ENCODE measurements around the gene STING1. TPM values are rescaled to one million over a fixed set of nuclear protein-coding genes. Genes with fewer than 3 reads are reported as not detected.
A peak's percentile ranks its signal among the peaks of the same experiment; 100 is the strongest.
"Not testable (repeated sequence)": the region's sequence is repeated elsewhere in the genome, so short reads cannot be mapped to it uniquely, and the experiment has no call there.

The STING1 gene
- total and polyA plus RNA-seq, 8 donors, result 6.1 to 23.7 (median 11.6) TPM

- H3K4me1 ChIP-seq, result peaks cover 0 to 12% (median 12%) of the 10 kb centered on the region in 4 donors
- peak; percentile 96 to 97 for DNase-seq
- no peaks in the 10 kb centered on the region for H3K9me3 ChIP-seq
- TF ChIP-seq POLR2A (IDR thresholded peaks at IDR 0.05) (no peak), EP300 (IDR thresholded peaks at IDR 0.05) (no peak), POLR2AphosphoS5 (IDR thresholded peaks at IDR 0.05) (peak; percentile 88 to 92 (median 88))
- TF ChIP-seq, protein P1, sequence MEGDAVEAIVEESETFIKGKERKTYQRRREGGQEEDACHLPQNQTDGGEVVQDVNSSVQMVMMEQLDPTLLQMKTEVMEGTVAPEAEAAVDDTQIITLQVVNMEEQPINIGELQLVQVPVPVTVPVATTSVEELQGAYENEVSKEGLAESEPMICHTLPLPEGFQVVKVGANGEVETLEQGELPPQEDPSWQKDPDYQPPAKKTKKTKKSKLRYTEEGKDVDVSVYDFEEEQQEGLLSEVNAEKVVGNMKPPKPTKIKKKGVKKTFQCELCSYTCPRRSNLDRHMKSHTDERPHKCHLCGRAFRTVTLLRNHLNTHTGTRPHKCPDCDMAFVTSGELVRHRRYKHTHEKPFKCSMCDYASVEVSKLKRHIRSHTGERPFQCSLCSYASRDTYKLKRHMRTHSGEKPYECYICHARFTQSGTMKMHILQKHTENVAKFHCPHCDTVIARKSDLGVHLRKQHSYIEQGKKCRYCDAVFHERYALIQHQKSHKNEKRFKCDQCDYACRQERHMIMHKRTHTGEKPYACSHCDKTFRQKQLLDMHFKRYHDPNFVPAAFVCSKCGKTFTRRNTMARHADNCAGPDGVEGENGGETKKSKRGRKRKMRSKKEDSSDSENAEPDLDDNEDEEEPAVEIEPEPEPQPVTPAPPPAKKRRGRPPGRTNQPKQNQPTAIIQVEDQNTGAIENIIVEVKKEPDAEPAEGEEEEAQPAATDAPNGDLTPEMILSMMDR (IDR thresholded peaks at IDR 0.05), result peak in 6 of 7 experiments; percentile 69 to 99 (median 95)
- no peaks in the 10 kb centered on the region for H3K27me3 ChIP-seq
- peak overlapping the region; percentile 75 to 91 (median 90) for H3K27ac ChIP-seq
- peak overlapping the region; percentile 45 to 56 (median 50) for H3K4me3 ChIP-seq
- intact Hi-C loops (cut with DNase I; ENCODE audit: low total_unique reads), result no loop called here
- no peaks in the 10 kb centered on the region for H3K36me3 ChIP-seq
- 4 to 10% (median 6%) methylated on average over 26 to 56 of the region's 56 CpGs for WGBS, 5 donors
These were observed 35.4 kb upstream of the STING1 start for GRCh38 chr5:139517683-139518564.

GRCh38 chr5:139514486-139514856, 31.9 kb upstream of the STING1 start:
- intact Hi-C loops (cut with DNase I; ENCODE audit: low total_unique reads), result loop anchor here (5.0 kb wide), 1 partner anchor 92 kb away; no protein-coding TSS in a partner anchor
- no peaks in the 10 kb centered on the region for H3K27me3 ChIP-seq
- H3K27ac ChIP-seq, result no peak overlapping the region
- H3K36me3 ChIP-seq, result no peaks in the 10 kb centered on the region
- no peaks in the 10 kb centered on the region for H3K9me3 ChIP-seq
- no peak overlapping the region for H3K4me3 ChIP-seq
- TF ChIP-seq POLR2AphosphoS5 (IDR thresholded peaks at IDR 0.05) (no peak), POLR2A (IDR thresholded peaks at IDR 0.05) (no peak), EP300 (IDR thresholded peaks at IDR 0.05) (no peak)
- TF ChIP-seq, protein P1 (IDR thresholded peaks at IDR 0.05), result no peak
- DNase-seq, result no peak
- WGBS, 5 donors, result 77 to 92% (median 83%) methylated on average over 1 to 2 of the region's 2 CpGs
- H3K4me1 ChIP-seq, result peaks cover 0 to 12% (median 12%) of the 10 kb centered on the region in 4 donors

- H3K4me1 ChIP-seq, result peaks cover 0 to 12% (median 12%) of the 10 kb centered on the region in 4 donors
- H3K36me3 ChIP-seq, result no peaks in the 10 kb centered on the region
- no peak for DNase-seq
- H3K9me3 ChIP-seq, result no peaks in the 10 kb centered on the region
- H3K27me3 ChIP-seq, result no peaks in the 10 kb centered on the region
- 75 to 86% (median 83%) methylated on average over 6 of the region's 6 CpGs for WGBS, 5 donors
- H3K27ac ChIP-seq, result no peak overlapping the region
- H3K4me3 ChIP-seq, result no peak overlapping the region
- intact Hi-C loops (cut with DNase I; ENCODE audit: low total_unique reads), result loop anchor here (5.0 kb wide), 1 partner anchor 92 kb away; no protein-coding TSS in a partner anchor
- no peak for TF ChIP-seq POLR2A (IDR thresholded peaks at IDR 0.05)
- TF ChIP-seq EP300 (IDR thresholded peaks at IDR 0.05), result no peak
- TF ChIP-seq, protein P1 (IDR thresholded peaks at IDR 0.05), result no peak
- TF ChIP-seq POLR2AphosphoS5 (IDR thresholded peaks at IDR 0.05), result no peak
These were observed 31.4 kb upstream of the STING1 start for GRCh38 chr5:139513852-139514485.

- not testable (repeated sequence) for H3K4me3 ChIP-seq, H3K9me3 ChIP-seq, H3K36me3 ChIP-seq, H3K27me3 ChIP-seq, H3K27ac ChIP-seq
- peaks cover 0 to 11% (median 10%) of the 10 kb centered on the region in 4 donors for H3K4me1 ChIP-seq
- peak in 1 of 3 donors; percentile 77 for TF ChIP-seq POLR2AphosphoS5 (IDR thresholded peaks at IDR 0.05)
- TF ChIP-seq, protein P1 (IDR thresholded peaks at IDR 0.05), result peak in 5 of 7 experiments; percentile 44 to 84 (median 79)
- WGBS, 5 donors, result 69 to 78% (median 75%) methylated on average over 5 of the region's 5 CpGs
- intact Hi-C loops (cut with DNase I; ENCODE audit: low total_unique reads), result loop anchor here (5.0 kb wide), 1 partner anchor 91 kb away; no protein-coding TSS in a partner anchor
- peak; percentile 83 to 90 for DNase-seq
These were observed 30.9 kb upstream of the STING1 start for GRCh38 chr5:139513434-139513833.
